T-cell (primary cell): ENCODE measurements around the gene IMPA2. TPM values are rescaled to one million over a fixed set of nuclear protein-coding genes. Genes with fewer than 3 reads are reported as not detected.

Source experiments
- ATAC-seq, 4 experiments: fragments of 200-7000 bp in 3 of 4; fragments of 150-1000 bp in 1 of 4; cut with Tn5 transposase; replicated peaks in 1 of 4; 1 replicate in 3 of 4; 2 replicates in 1 of 4; pipeline ENCODE4 v1.10.0; 2021; ENCODE audit warnings: moderate library complexity in 3 of 4, mild to moderate bottlenecking in 2 of 4, moderate number of reproducible peaks in 1 of 4
- CTCF ChIA-PET, 2 donors: fragments of 300-600 bp; sonication (Branson Sonifier 250); formaldehyde crosslinking; loops; one replicate each; lab custom pipeline; 2022; ENCODE audit warnings: antibody characterized with exemption in 2 of 2; lab: Charles Lee
- POLR2A ChIA-PET, 2 donors: fragments of 300-600 bp; sonication (Branson Sonifier 250); formaldehyde crosslinking; loops; one replicate each; lab custom pipeline; 2022; ENCODE audit warnings: antibody characterized with exemption in 2 of 2; lab: Charles Lee
- DNase-seq, 35 experiments: peaks; one replicate each; pipeline versions ENCODE4 v3.0.0 to v3.0.0-alpha.2; 2013 to 2023
- H3K27ac ChIP-seq: one replicate; pipeline ENCODE4 v1.5.1; 2013; ENCODE audit warnings: low read length
- H3K27me3 ChIP-seq, 2 experiments: replicated peaks in 1 of 2; 1 replicate in 1 of 2; 2 replicates in 1 of 2; pipeline versions ENCODE4 v1.6.1 to v1.7.0; 2013; ENCODE audit warnings: low read length in 1 of 2, mixed read lengths in 1 of 2; ENCODE audit not compliant: control insufficient read depth in 2 of 2, insufficient read depth in 2 of 2; ENCODE audit errors: extremely low read depth in 1 of 2
- H3K36me3 ChIP-seq, 2 donors: 1 replicate in 1 of 2; 2 replicates in 1 of 2; pipeline versions ENCODE4 v1.6.1 to v1.7.0; 2013; ENCODE audit warnings: low read length in 1 of 2; ENCODE audit not compliant: control insufficient read depth in 2 of 2, insufficient read depth in 1 of 2; ENCODE audit errors: extremely low read depth in 1 of 2
- H3K4me1 ChIP-seq, 2 experiments: 1 replicate in 1 of 2; 2 replicates in 1 of 2; pipeline versions ENCODE4 v1.6.1 to v1.7.0; 2013; ENCODE audit warnings: low read length in 2 of 2, mixed read lengths in 1 of 2; ENCODE audit not compliant: insufficient read depth in 2 of 2, control insufficient read depth in 1 of 2; ENCODE audit errors: extremely low read depth in 1 of 2
- H3K4me3 ChIP-seq, 2 donors: 1 replicate in 1 of 2; 2 replicates in 1 of 2; pipeline versions ENCODE4 v1.5.1 to v1.7.0; 2013; ENCODE audit warnings: mild to moderate bottlenecking in 2 of 2, low read length in 1 of 2, moderate library complexity in 1 of 2; ENCODE audit not compliant: control insufficient read depth in 1 of 2; ENCODE audit errors: extremely low read depth in 1 of 2
- H3K9me3 ChIP-seq: 2 replicates; pipeline ENCODE4 v1.7.0; 2013
- H3K27ac Mint-ChIP-seq, 2 donors: one replicate each; pipeline ENCODE4 v1.8.0; 2020 to 2021; ENCODE audit warnings: mild to moderate bottlenecking in 2 of 2, mixed read lengths in 2 of 2
- H3K27me3 Mint-ChIP-seq, 2 donors: one replicate each; pipeline ENCODE4 v1.8.0; 2021 to 2022; ENCODE audit warnings: mixed read lengths in 2 of 2
- H3K36me3 Mint-ChIP-seq: one replicate; pipeline ENCODE4 v1.8.0; 2021; ENCODE audit warnings: mixed read lengths
- H3K4me1 Mint-ChIP-seq, 3 donors: one replicate each; pipeline ENCODE4 v1.8.0; 2020 to 2022; ENCODE audit warnings: mixed read lengths in 3 of 3, mild to moderate bottlenecking in 1 of 3
- H3K4me3 Mint-ChIP-seq, 3 donors: one replicate each; pipeline ENCODE4 v1.8.0; 2020 to 2022; ENCODE audit warnings: mild to moderate bottlenecking in 3 of 3, mixed read lengths in 3 of 3, moderate library complexity in 3 of 3
- H3K9me3 Mint-ChIP-seq, 3 donors: one replicate each; pipeline ENCODE4 v1.8.0; 2020 to 2022; ENCODE audit warnings: mixed read lengths in 3 of 3
- WGBS: methylation state at CpG from one replicate; pipeline ENCODE4 v1.1.5; 2013; ENCODE audit warnings: missing lambda C conversion rate; ENCODE audit not compliant: insufficient coverage; 5-methylcytosine and 5-hydroxymethylcytosine counted together
- total RNA-seq, 35 experiments: library from RNA in 6 of 35; stranded (reverse) in 6 of 35; fragments of 120-200 nt in 1 of 35; gene quantifications; one replicate each; pipeline versions ENCODE4 v1.2.1 to v1.2.4 and lab custom pipeline; 2013 to 2026

IMPA2 gene
- total RNA-seq, 5 donors from 2014 or later (not counting 1 experiment from before 2014, with no cell fraction given), result 3.1 to 12.2 (median 5.0) TPM

- H3K4me3 Mint-ChIP-seq, result peak overlapping the region in 1 of 3 donors; percentile 43
- WGBS, result 90% methylated on average over 9 of the region's 11 CpGs
- H3K27me3 Mint-ChIP-seq, result no peaks in the 10 kb centered on the region
- H3K36me3 ChIP-seq, result no peaks in the 10 kb centered on the region
- H3K36me3 Mint-ChIP-seq, result no peaks in the 10 kb centered on the region
- H3K27ac Mint-ChIP-seq, result no peak overlapping the region
- CTCF ChIA-PET, result interaction anchor here (0.9 to 9.1 kb wide), 10 partner anchors 11 to 339 kb away, joined by 3 to 160 read pairs (median 6); no protein-coding TSS in a partner anchor
- no peaks in the 10 kb centered on the region for H3K27me3 ChIP-seq
- no peaks in the 10 kb centered on the region for H3K9me3 Mint-ChIP-seq
- peak in 2 of 4 experiments; percentile 12 for ATAC-seq
- DNase-seq, result no peak
- H3K27ac ChIP-seq, result no peak overlapping the region
- POLR2A ChIA-PET, result interaction anchor here in 1 of 2 donors (0.6 to 1.1 kb wide), 2 partner anchors 12 to 13 kb away, joined by 6 to 7 read pairs; partner anchors contain the start of gene IMPA2
- peaks cover 11 to 18% (median 12%) of the 10 kb centered on the region in 3 donors for H3K4me1 Mint-ChIP-seq
- H3K4me3 ChIP-seq, result no peak overlapping the region
- H3K9me3 ChIP-seq, result no peaks in the 10 kb centered on the region
- H3K4me1 ChIP-seq, result peaks cover 5 to 14% of the 10 kb centered on the region in 2 experiments
Observed at GRCh38 chr18:11994703-11995444, 13.6 kb downstream of the IMPA2 start.

GRCh38 chr18:11995445-11996189 is 14.3 kb downstream of the IMPA2 start:
- H3K9me3 ChIP-seq, result no peaks in the 10 kb centered on the region
- CTCF ChIA-PET, result interaction anchor here (0.6 to 9.1 kb wide), 18 partner anchors 9 to 1626 kb away, joined by 3 to 160 read pairs (median 4); no protein-coding TSS in a partner anchor
- Mint-ChIP-seq H3K4me3 (peak overlapping the region in 2 of 3 donors; percentile 32 to 43), H3K9me3 (no peaks in the 10 kb centered on the region), H3K36me3 (no peaks in the 10 kb centered on the region), H3K27me3 (no peaks in the 10 kb centered on the region), H3K4me1 (peaks cover 11 to 18% (median 12%) of the 10 kb centered on the region in 3 donors), H3K27ac (peak overlapping the region; percentile 13 to 36)
- ATAC-seq (peak; percentile 78 to 90 (median 84)), DNase-seq (peak; percentile 10 to 75 (median 45))
- no peaks in the 10 kb centered on the region for H3K27me3 ChIP-seq
- POLR2A ChIA-PET, result interaction anchor here (0.6 to 1.1 kb wide), 3 partner anchors 13 to 1055 kb away, joined by 3 to 7 read pairs (median 6); partner anchors contain the start of gene IMPA2 (in 1 of the 2)
- H3K36me3 ChIP-seq, result no peaks in the 10 kb centered on the region
- H3K4me3 ChIP-seq, result no peak overlapping the region
- WGBS, result 9% methylated on average over 8 of the region's 9 CpGs
- peaks cover 5 to 14% of the 10 kb centered on the region in 2 experiments for H3K4me1 ChIP-seq
- no peak overlapping the region for H3K27ac ChIP-seq

- Histone ChIP-seq H3K36me3 (no peaks in the 10 kb centered on the region), H3K4me3 (no peak overlapping the region), H3K27ac (no peak overlapping the region), H3K4me1 (peaks cover 5 to 14% of the 10 kb centered on the region in 2 experiments), H3K27me3 (no peaks in the 10 kb centered on the region), H3K9me3 (no peaks in the 10 kb centered on the region)
- ATAC-seq (no peak), DNase-seq (no peak)
- ChIA-PET CTCF (interaction anchor here (0.6 to 9.1 kb wide), 14 partner anchors 10 to 1626 kb away, joined by 3 to 160 read pairs (median 4); no protein-coding TSS in a partner anchor), POLR2A (interaction anchor here (0.7 to 1.1 kb wide), 2 partner anchors 15 to 69 kb away, joined by 3 to 7 read pairs; partner anchors contain the start of gene IMPA2 (in 1 of the 2))
- Mint-ChIP-seq H3K36me3 (peaks cover 1% of the 10 kb centered on the region), H3K9me3 (no peaks in the 10 kb centered on the region), H3K27me3 (no peaks in the 10 kb centered on the region), H3K27ac (no peak overlapping the region), H3K4me3 (no peak overlapping the region), H3K4me1 (peaks cover 11 to 18% (median 12%) of the 10 kb centered on the region in 3 donors)
- WGBS, result 82% methylated on average over 9 of the region's 9 CpGs
Observed at GRCh38 chr18:11996190-11996754, 15.0 kb downstream of the IMPA2 start.

GRCh38 chr18:11996907-11997306 is 15.6 kb downstream of the IMPA2 start:
- H3K36me3 Mint-ChIP-seq, result peaks cover 3% of the 10 kb centered on the region
- Histone ChIP-seq H3K36me3 (no peaks in the 10 kb centered on the region), H3K4me1 (peaks cover 5 to 14% of the 10 kb centered on the region in 2 experiments), H3K27ac (no peak overlapping the region), H3K9me3 (no peaks in the 10 kb centered on the region), H3K27me3 (no peaks in the 10 kb centered on the region), H3K4me3 (no peak overlapping the region)
- H3K9me3 Mint-ChIP-seq, result no peaks in the 10 kb centered on the region
- no peak overlapping the region for H3K4me3 Mint-ChIP-seq
- 79% methylated on average over 4 of the region's 4 CpGs for WGBS
- POLR2A ChIA-PET, result interaction anchor here in 1 of 2 donors (0.7 kb wide), 1 partner anchor 70 kb away, joined by 3 read pairs; no protein-coding TSS in a partner anchor
- no peak for DNase-seq
- no peaks in the 10 kb centered on the region for H3K27me3 Mint-ChIP-seq
- no peak for ATAC-seq
- H3K4me1 Mint-ChIP-seq, result peaks cover 11 to 18% (median 12%) of the 10 kb centered on the region in 3 donors
- CTCF ChIA-PET, result interaction anchor here (0.6 to 9.1 kb wide), 5 partner anchors 16 to 82 kb away, joined by 3 to 160 read pairs (median 10); no protein-coding TSS in a partner anchor
- no peak overlapping the region for H3K27ac Mint-ChIP-seq

GRCh38 chr18:11997466-11997865 is 16.2 kb downstream of the IMPA2 start:
- no peaks in the 10 kb centered on the region for H3K36me3 ChIP-seq
- no peak overlapping the region for H3K4me3 ChIP-seq
- CTCF ChIA-PET, result interaction anchor here (1.1 to 9.1 kb wide), 2 partner anchors 56 to 59 kb away, joined by 4 to 160 read pairs; no protein-coding TSS in a partner anchor
- no peaks in the 10 kb centered on the region for H3K27me3 Mint-ChIP-seq
- no peak overlapping the region for H3K27ac ChIP-seq
- no peak overlapping the region for H3K4me3 Mint-ChIP-seq
- H3K9me3 Mint-ChIP-seq, result no peaks in the 10 kb centered on the region
- H3K9me3 ChIP-seq, result no peaks in the 10 kb centered on the region
- no peaks in the 10 kb centered on the region for H3K27me3 ChIP-seq
- no peak for DNase-seq
- H3K27ac Mint-ChIP-seq, result no peak overlapping the region
- WGBS, result 88% methylated on average over 5 of the region's 9 CpGs
- peaks cover 5 to 14% of the 10 kb centered on the region in 2 experiments for H3K4me1 ChIP-seq
- no peak for ATAC-seq
- peaks cover 11 to 18% (median 12%) of the 10 kb centered on the region in 3 donors for H3K4me1 Mint-ChIP-seq
- POLR2A ChIA-PET, result interaction anchor here in 1 of 2 donors (0.6 kb wide), 1 partner anchor 55 kb away, joined by 3 read pairs; no protein-coding TSS in a partner anchor
- H3K36me3 Mint-ChIP-seq, result peaks cover 3% of the 10 kb centered on the region
